Measurements from ENCODE around the gene TMEM131. TPM values are rescaled to one million over a fixed set of nuclear protein-coding genes. Genes with fewer than 3 reads are reported as not detected.
"Not testable (repeated sequence)": the region's sequence is repeated elsewhere in the genome, so short reads cannot be mapped to it uniquely, and the experiment has no call there.

TMEM131 gene
- total RNA-seq, 6 experiments from 2014 or later = 39.2 to 49.5 (median 45.1) TPM

GRCh38 chr2:98026292-98026691 is 30.5 kb upstream of the TMEM131 start:
- peak overlapping the region; percentile 72 for H3K4me3 Mint-ChIP-seq
- no peaks in the 10 kb centered on the region for H3K9me3 Mint-ChIP-seq
- H3K4me1 Mint-ChIP-seq (ENCODE audit: low read depth) = peaks cover 42% of the 10 kb centered on the region
- peak overlapping the region; percentile 25; the same call in 1 of the 2 replicates for H3K27ac Mint-ChIP-seq
- TF ChIP-seq CTCF (IDR thresholded peaks at IDR 0.05) = no peak
- H3K27me3 Mint-ChIP-seq (ENCODE audit: insufficient read depth) = peaks cover 20% of the 10 kb centered on the region
- no peaks in the 10 kb centered on the region for H3K36me3 Mint-ChIP-seq (ENCODE audit: low read depth)
- no peak for DNase-seq

DNA sequence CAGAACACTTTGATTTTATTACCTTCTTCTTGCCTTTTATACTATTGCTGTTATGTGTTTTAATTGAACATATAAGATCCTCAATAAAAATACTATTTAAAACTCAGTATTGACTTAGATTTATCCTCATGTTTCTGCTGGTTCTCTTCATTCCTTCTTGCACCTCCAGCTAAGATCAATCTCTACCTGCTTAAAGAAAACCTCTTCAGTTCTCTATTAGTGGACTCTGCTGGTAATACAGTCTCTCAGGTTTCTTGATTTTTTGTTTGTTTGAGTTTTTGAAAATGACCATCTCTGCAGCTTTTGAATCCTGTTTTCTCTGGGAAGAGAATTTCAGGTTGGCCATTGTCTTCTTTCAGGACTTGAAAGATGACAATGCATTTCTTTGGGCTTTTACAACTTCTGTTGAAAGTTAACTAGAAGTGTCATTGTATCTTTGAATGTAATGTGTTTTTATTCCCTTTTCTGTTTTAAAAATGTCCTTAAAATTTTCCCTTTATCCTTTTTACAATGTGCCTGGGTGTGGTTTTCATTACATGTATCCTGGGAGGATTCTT is 29.8 kb upstream of the TMEM131 start:
- TF ChIP-seq CTCF (IDR thresholded peaks at IDR 0.05) = no peak
- H3K9me3 Mint-ChIP-seq = no peaks in the 10 kb centered on the region

DNA sequence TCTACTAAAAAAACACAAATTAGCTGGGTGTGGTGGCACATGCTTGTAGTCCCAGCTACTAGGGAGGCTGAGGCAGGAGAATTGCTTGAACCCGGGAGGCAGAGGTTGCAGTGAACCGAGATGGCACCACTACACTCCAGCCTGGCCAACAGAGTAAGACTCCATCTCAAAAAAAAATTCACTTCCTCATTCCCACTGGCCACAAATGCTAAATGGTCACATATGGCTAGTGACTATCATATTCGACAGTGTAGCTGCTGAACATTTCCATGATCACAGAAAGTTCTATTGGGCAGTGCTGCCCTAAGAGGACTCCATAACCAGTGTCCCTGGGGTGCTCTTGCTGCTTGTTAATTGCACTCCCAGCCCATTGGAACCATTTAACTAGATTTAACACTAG is 26.3 kb upstream of the TMEM131 start:
- H3K9me3 Mint-ChIP-seq; DNase-seq; H3K36me3 Mint-ChIP-seq (ENCODE audit: low read depth); H3K27ac Mint-ChIP-seq; H3K4me3 Mint-ChIP-seq: not testable (repeated sequence)
- Mint-ChIP-seq H3K27me3 (ENCODE audit: insufficient read depth) (peaks cover 13% of the 10 kb centered on the region), H3K4me1 (ENCODE audit: low read depth) (peaks cover 20% of the 10 kb centered on the region)

More for the DNA sequence above, 29.8 kb upstream of the TMEM131 start:
- H3K27me3 Mint-ChIP-seq (ENCODE audit: insufficient read depth) = peaks cover 19% of the 10 kb centered on the region
- peak overlapping the region; percentile 72; the same call in 1 of the 2 replicates for H3K4me3 Mint-ChIP-seq
- DNase-seq = no peak
- H3K36me3 Mint-ChIP-seq (ENCODE audit: low read depth) = no peaks in the 10 kb centered on the region
- no peak overlapping the region; the same call in 1 of the 2 replicates for H3K27ac Mint-ChIP-seq
- peaks cover 42% of the 10 kb centered on the region for H3K4me1 Mint-ChIP-seq (ENCODE audit: low read depth)

DNA sequence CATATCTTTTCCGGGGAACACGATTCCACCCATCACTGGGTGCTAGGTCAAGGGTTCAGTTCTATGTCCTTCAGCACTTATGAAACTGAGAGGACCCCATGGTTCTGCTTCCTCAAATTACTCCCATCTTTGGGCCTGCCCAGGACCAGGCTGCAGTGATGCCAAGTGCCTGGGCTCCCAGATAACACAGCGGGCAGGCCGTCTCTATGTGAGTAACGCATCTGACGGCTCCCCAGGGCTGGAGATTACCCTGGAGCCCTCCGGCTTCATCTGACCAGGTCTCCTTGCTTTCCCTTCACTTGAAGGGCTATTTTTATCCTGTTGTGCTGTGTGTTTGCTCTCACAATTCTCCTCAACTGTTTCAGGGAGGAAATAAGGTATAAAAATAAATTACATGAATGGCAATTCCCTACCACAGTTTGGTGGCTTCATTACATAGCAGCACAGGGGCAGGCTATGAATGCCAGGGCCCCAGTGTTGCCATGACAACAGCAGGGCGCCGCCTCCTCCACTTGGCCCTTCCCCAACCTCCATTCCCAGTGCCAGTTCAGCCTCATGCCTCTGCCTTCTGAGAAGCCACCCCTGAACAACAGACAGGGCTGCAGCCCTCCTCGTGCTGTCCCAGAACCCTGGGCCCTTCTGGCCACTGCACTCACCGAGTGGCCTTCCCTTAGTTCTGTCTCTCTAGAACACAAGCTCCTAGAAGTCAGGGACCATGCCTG is 25.4 kb upstream of the TMEM131 start:
- H3K27me3 Mint-ChIP-seq (ENCODE audit: insufficient read depth) = peaks cover 6% of the 10 kb centered on the region
- H3K4me1 Mint-ChIP-seq (ENCODE audit: low read depth) = peaks cover 15% of the 10 kb centered on the region
- DNase-seq = no peak
- peaks cover 5% of the 10 kb centered on the region; the same call in 1 of the 2 replicates for H3K36me3 Mint-ChIP-seq (ENCODE audit: low read depth)
- H3K27ac Mint-ChIP-seq = no peak overlapping the region
- H3K4me3 Mint-ChIP-seq = no peak overlapping the region
- H3K9me3 Mint-ChIP-seq = no peaks in the 10 kb centered on the region
- no peak for TF ChIP-seq CTCF (IDR thresholded peaks at IDR 0.05)

DNA sequence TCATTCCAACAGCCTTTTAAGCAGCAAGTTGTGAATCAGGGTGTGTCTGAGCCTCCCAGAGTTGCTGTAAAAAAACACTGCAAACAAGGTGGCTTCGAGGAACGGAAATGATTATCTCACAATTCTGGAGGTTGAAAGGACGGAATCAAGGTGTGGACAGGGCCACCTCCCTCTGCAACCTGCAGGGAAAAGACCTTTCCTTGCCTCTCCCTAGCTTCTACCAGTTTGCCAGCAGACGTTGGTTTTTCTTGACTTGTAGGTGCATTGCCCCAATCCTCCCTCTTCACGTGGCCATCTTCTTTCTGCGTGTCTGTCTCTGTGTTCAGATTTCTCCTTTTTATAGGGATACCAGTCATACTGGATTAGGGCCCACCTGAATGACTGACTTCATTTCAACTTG is 24.8 kb upstream of the TMEM131 start:
- no peak for DNase-seq
- peaks cover 6% of the 10 kb centered on the region for H3K27me3 Mint-ChIP-seq (ENCODE audit: insufficient read depth)
- H3K4me3 Mint-ChIP-seq = no peak overlapping the region
- peaks cover 5% of the 10 kb centered on the region; the same call in 1 of the 2 replicates for H3K36me3 Mint-ChIP-seq (ENCODE audit: low read depth)
- no peaks in the 10 kb centered on the region for H3K9me3 Mint-ChIP-seq
- peaks cover 8% of the 10 kb centered on the region for H3K4me1 Mint-ChIP-seq (ENCODE audit: low read depth)
- H3K27ac Mint-ChIP-seq = no peak overlapping the region
- TF ChIP-seq CTCF (IDR thresholded peaks at IDR 0.05) = no peak
